Neural crest cell (in vitro differentiated cells): ENCODE data around the gene GSTM4. TPM values are rescaled to one million over a fixed set of nuclear protein-coding genes. Genes with fewer than 3 reads are reported as not detected.
"Not testable (repeated sequence)": the region's sequence is repeated elsewhere in the genome, so short reads cannot be mapped to it uniquely, and the experiment has no call there.

ENCODE experiments used
- DNase-seq: peaks from one replicate; pipeline ENCODE4 v3.0.0; 2021; ENCODE audit warnings: low read depth, mixed read lengths, low spot score
- H3K27ac Mint-ChIP-seq: one replicate; pipeline ENCODE4 v1.8.0; 2021; ENCODE audit warnings: mild to moderate bottlenecking, mixed read lengths; ENCODE audit not compliant: unreplicated experiment
- H3K27me3 Mint-ChIP-seq: 2 replicates; pipeline ENCODE4 v1.8.0; 2021; ENCODE audit warnings: low read depth, mild to moderate bottlenecking, mixed read lengths
- H3K36me3 Mint-ChIP-seq: 2 replicates; pipeline ENCODE4 v1.8.0; 2021; ENCODE audit warnings: low read depth, mild to moderate bottlenecking, mixed read lengths
- H3K4me1 Mint-ChIP-seq: 2 replicates; pipeline ENCODE4 v1.8.0; 2021; ENCODE audit warnings: mixed read lengths
- H3K4me3 Mint-ChIP-seq: one replicate; pipeline ENCODE4 v1.8.0; 2021; ENCODE audit warnings: mild to moderate bottlenecking, mixed read lengths
- H3K9me3 Mint-ChIP-seq: 2 replicates; pipeline ENCODE4 v1.8.0; 2021; ENCODE audit warnings: mixed read lengths
- total RNA-seq: library from RNA; stranded (reverse); gene quantifications from 2 replicates; pipeline ENCODE4 v1.2.1, GENCODE V29; 2021
- TF ChIP-seq, protein P1 (sequence below): fragments of 200-600 bp; sonication (generic); conservative IDR thresholded peaks from 2 replicates; pipeline ENCODE4 v1.5.0; 2021; ENCODE audit warnings: antibody characterized with exemption, mild to moderate bottlenecking

GSTM4 gene
- total RNA-seq, 1 donor from 2014 or later: 28.2 TPM

DNA sequence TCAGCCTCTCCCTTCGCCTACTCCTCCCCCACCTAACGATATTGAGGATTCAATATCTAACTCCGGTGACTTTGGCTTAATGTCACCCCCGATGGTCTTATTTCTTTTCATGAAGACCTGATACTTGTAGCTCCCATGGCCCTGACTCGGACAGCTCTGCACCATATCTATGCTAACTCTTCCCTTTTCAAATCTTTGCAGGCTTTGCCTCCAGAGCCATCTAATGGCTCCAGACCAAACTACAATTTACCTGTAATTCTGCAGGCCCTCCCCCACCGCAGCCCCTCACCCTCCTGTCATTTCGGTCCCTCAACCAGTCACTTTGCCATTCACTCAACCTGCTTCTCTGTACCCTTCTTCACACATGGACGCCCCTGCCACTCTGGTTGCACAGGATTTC, 48.3 kb downstream of the GSTM4 start:
- Mint-ChIP-seq H3K36me3 (peaks cover 9% of the 10 kb centered on the region), H3K4me3 (no peak overlapping the region), H3K27me3 (no peaks in the 10 kb centered on the region), H3K27ac (no peak overlapping the region), H3K4me1 (no peaks in the 10 kb centered on the region), H3K9me3 (peaks cover 15% of the 10 kb centered on the region)
- TF ChIP-seq, protein P1, sequence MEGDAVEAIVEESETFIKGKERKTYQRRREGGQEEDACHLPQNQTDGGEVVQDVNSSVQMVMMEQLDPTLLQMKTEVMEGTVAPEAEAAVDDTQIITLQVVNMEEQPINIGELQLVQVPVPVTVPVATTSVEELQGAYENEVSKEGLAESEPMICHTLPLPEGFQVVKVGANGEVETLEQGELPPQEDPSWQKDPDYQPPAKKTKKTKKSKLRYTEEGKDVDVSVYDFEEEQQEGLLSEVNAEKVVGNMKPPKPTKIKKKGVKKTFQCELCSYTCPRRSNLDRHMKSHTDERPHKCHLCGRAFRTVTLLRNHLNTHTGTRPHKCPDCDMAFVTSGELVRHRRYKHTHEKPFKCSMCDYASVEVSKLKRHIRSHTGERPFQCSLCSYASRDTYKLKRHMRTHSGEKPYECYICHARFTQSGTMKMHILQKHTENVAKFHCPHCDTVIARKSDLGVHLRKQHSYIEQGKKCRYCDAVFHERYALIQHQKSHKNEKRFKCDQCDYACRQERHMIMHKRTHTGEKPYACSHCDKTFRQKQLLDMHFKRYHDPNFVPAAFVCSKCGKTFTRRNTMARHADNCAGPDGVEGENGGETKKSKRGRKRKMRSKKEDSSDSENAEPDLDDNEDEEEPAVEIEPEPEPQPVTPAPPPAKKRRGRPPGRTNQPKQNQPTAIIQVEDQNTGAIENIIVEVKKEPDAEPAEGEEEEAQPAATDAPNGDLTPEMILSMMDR: no peak
- DNase-seq: no peak

DNA sequence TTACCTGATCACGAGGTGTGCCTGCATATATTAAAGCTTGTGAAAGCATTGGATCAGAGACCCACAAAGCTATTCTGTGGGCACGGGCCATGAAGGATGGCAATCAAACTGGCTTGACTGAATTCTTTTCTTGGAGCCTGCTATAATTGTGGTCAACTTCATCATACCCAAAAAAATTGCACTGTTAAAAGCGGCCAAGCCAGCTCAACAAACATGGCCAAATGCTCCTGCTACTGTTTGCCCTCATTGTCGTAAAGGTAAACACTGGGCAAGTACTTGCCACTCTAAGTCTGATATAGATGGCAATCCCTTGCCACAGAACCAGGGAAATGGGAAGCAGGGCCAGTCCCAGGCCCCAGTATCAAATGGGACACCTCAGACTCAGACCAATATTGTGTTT, 49.5 kb downstream of the GSTM4 start:
- Mint-ChIP-seq H3K9me3 (peaks cover 18% of the 10 kb centered on the region), H3K27ac (no peak overlapping the region), H3K27me3 (no peaks in the 10 kb centered on the region), H3K36me3 (peaks cover 13% of the 10 kb centered on the region), H3K4me1 (no peaks in the 10 kb centered on the region), H3K4me3 (no peak overlapping the region)
- DNase-seq: no peak
- TF ChIP-seq, protein P1: no peak

DNA sequence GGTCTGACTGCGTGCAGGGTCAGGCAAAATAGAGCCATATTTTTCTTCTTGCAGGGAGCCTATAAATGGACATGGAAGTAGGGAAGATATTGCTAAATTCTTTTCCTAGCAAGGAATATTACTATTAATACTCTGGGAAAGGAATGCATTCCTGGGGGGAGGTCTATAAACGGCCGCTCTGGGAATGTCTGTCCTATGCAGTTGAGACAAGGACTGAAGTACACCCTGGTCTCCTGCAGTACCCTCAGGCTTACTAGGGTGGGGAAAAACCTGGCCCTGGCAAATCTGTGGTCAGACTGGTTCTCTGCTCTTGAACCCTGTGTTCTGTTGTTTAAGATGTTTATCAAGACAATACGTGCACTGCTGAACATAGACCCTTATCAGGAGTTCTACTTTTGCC, 53.0 kb downstream of the GSTM4 start:
- peaks cover 13% of the 10 kb centered on the region for H3K36me3 Mint-ChIP-seq
- DNase-seq, H3K4me3 Mint-ChIP-seq, H3K4me1 Mint-ChIP-seq, H3K27me3 Mint-ChIP-seq, H3K27ac Mint-ChIP-seq: not testable (repeated sequence)
- H3K9me3 Mint-ChIP-seq: peaks cover 13% of the 10 kb centered on the region

DNA sequence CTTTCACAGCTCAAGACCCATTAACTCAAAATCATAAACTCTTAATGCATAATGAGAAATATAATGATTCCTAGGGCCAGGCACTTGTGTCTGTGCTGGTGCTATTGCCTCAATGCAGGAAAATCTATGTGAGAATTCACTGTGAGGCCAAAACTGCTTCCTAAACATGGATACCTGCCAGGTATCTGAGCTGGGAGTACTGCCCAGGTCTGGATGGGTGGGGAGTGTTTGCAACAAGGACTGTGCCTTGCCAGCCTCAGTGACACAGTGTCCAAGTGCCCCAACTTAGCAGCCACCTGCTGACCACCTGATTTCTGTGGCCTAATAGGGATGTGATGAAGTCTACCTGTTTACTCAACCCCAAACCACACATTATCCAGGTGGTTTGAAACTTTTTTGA, 53.9 kb downstream of the GSTM4 start:
- H3K36me3 Mint-ChIP-seq, H3K27ac Mint-ChIP-seq, H3K4me1 Mint-ChIP-seq, H3K27me3 Mint-ChIP-seq, H3K4me3 Mint-ChIP-seq, DNase-seq: not testable (repeated sequence)
- peaks cover 11% of the 10 kb centered on the region for H3K9me3 Mint-ChIP-seq

Other genes starting within 250 kb of the GSTM4 start
- gene PSMA5, start 229.7 kb upstream of the GSTM4 start, total RNA-seq: 99.8 and 109 TPM in 2 replicates
- 0.18 and 0.47 TPM in 2 replicates for gene SYPL2, start 189.6 kb upstream of the GSTM4 start, total RNA-seq
- 13.2 and 15.6 TPM in 2 replicates for gene ATXN7L2, start 172.2 kb upstream of the GSTM4 start, total RNA-seq
- 7.8 and 8.0 TPM in 2 replicates for gene CYB561D1, start 162.0 kb upstream of the GSTM4 start, total RNA-seq
- gene AMIGO1, start 146.4 kb upstream of the GSTM4 start, total RNA-seq: 6.1 and 7.2 TPM in 2 replicates
- not detected in 2 replicates for gene GPR61, start 116.2 kb upstream of the GSTM4 start, total RNA-seq
- gene GNAI3, start 107.5 kb upstream of the GSTM4 start, total RNA-seq: 9.8 and 10.2 TPM in 2 replicates
- gene GNAT2, start 36.5 kb upstream of the GSTM4 start, total RNA-seq: not detected in 2 replicates
- gene AMPD2, start 36.3 kb upstream of the GSTM4 start, total RNA-seq: 93.1 and 105 TPM in 2 replicates
- 43.7 and 46.6 TPM in 2 replicates for gene GSTM2, start 12.0 kb downstream of the GSTM4 start, total RNA-seq
- gene GSTM1, start 31.7 kb downstream of the GSTM4 start, total RNA-seq: 45.9 and 47.8 TPM in 2 replicates
- gene GSTM5, start 56.2 kb downstream of the GSTM4 start, total RNA-seq: 0.23 TPM in 1 of 2 replicates, not detected in the other
- 56.5 and 62.0 TPM in 2 replicates for gene GSTM3, start 84.9 kb downstream of the GSTM4 start, total RNA-seq
- gene EPS8L3, start 107.8 kb downstream of the GSTM4 start, total RNA-seq: not detected in 2 replicates